HG03565 (cell line): ENCODE measurements around the gene DCTD.

ENCODE experiments used
- ATAC-seq: cut with Tn5 transposase; IDR thresholded peaks from one replicate; pipeline ENCODE4 v1.9.1; 2021; ENCODE audit warnings: mild to moderate bottlenecking, moderate library complexity; ENCODE audit not compliant: unreplicated experiment

Gene DCTD

GRCh38 chr4:182874304-182874751, 42.9 kb downstream of the DCTD start:
- ATAC-seq: no peak

- ATAC-seq: no peak
Observed at GRCh38 chr4:182873726-182874125, 43.5 kb downstream of the DCTD start.

GRCh38 chr4:182873289-182873688, 43.9 kb downstream of the DCTD start:
- ATAC-seq: no peak

GRCh38 chr4:182872886-182873285, 44.3 kb downstream of the DCTD start:
- no peak for ATAC-seq

GRCh38 chr4:182871616-182872015, 45.6 kb downstream of the DCTD start:
- no peak for ATAC-seq

- ATAC-seq: no peak
Observed at GRCh38 chr4:182869697-182870096, 47.5 kb downstream of the DCTD start.

- ATAC-seq: no peak
Observed at GRCh38 chr4:182866746-182867145, 50.4 kb downstream of the DCTD start.

GRCh38 chr4:182863501-182863900, 53.7 kb downstream of the DCTD start:
- ATAC-seq: no peak

GRCh38 chr4:182862921-182863320, 54.3 kb downstream of the DCTD start:
- no peak for ATAC-seq

- ATAC-seq: no peak
Observed at GRCh38 chr4:182862141-182862875, 54.9 kb downstream of the DCTD start.

GRCh38 chr4:182861346-182861745, 55.8 kb downstream of the DCTD start:
- ATAC-seq: no peak

GRCh38 chr4:182859730-182860129, 57.5 kb downstream of the DCTD start:
- ATAC-seq: no peak

GRCh38 chr4:182858711-182859110, 58.5 kb downstream of the DCTD start:
- ATAC-seq: no peak

- no peak for ATAC-seq
Observed at GRCh38 chr4:182856862-182857261, 60.3 kb downstream of the DCTD start.

- no peak for ATAC-seq
Observed at GRCh38 chr4:182855877-182856276, 61.3 kb downstream of the DCTD start.

GRCh38 chr4:182855312-182855711, 61.9 kb downstream of the DCTD start:
- ATAC-seq: no peak

GRCh38 chr4:182854466-182854865, 62.7 kb downstream of the DCTD start:
- no peak for ATAC-seq

- no peak for ATAC-seq
Observed at GRCh38 chr4:182853731-182854330, 63.4 kb downstream of the DCTD start.

GRCh38 chr4:182848685-182849084, 68.5 kb downstream of the DCTD start:
- ATAC-seq: no peak

- no peak for ATAC-seq
Observed at GRCh38 chr4:182847576-182848450, 69.4 kb downstream of the DCTD start.

GRCh38 chr4:182846036-182846435, 71.2 kb downstream of the DCTD start:
- ATAC-seq: no peak

GRCh38 chr4:182845618-182846017, 71.6 kb downstream of the DCTD start:
- ATAC-seq: no peak
